GM13977 (cell line): ENCODE measurements around the gene EXOSC2.

Experiments
- DNase-seq: peaks from one replicate; pipeline ENCODE4 v3.0.0; 2012; ENCODE audit warnings: low spot score
- CTCF ChIP-seq: IDR thresholded peaks from 2 replicates; pipeline ENCODE4 v1.5.1; 2012; ENCODE audit warnings: mild to moderate bottlenecking, control low read depth; ENCODE audit not compliant: insufficient read depth; ENCODE audit errors: extremely low read depth, missing control alignments
- in situ Hi-C: fragments of 300-500 bp; cut with MboI; formaldehyde crosslinking; loops from one replicate; pipeline ENCODE4 v1.12.0; 2022; ENCODE audit warnings: low sequenced_read_pairs, low pct_unique_long_range_greater_than_20kb, mixed read lengths, inconsistent platforms; ENCODE audit not compliant: unreplicated experiment

The EXOSC2 gene

GRCh38 chr9:130703501-130703900 is 9.9 kb downstream of the EXOSC2 start:
- no peak for DNase-seq
- no peak for TF ChIP-seq CTCF
- in situ Hi-C loops = loop anchor here (25.0 kb wide), 1 partner anchor 334 kb away; no protein-coding TSS in a partner anchor

GRCh38 chr9:130707225-130707976 is 13.8 kb downstream of the EXOSC2 start:
- TF ChIP-seq CTCF = peak; percentile 73
- in situ Hi-C loops = loop anchor here (25.0 kb wide), 1 partner anchor 330 kb away; no protein-coding TSS in a partner anchor
- DNase-seq = peak; percentile 36

GRCh38 chr9:130710822-130711352 is 17.3 kb downstream of the EXOSC2 start:
- DNase-seq = no peak
- in situ Hi-C loops = loop anchor here (10.0 to 25.0 kb wide), 3 partner anchors 54 to 326 kb away; no protein-coding TSS in a partner anchor
- no peak for TF ChIP-seq CTCF

GRCh38 chr9:130711469-130711868 is 17.9 kb downstream of the EXOSC2 start:
- TF ChIP-seq CTCF = no peak
- in situ Hi-C loops = loop anchor here (10.0 to 25.0 kb wide), 3 partner anchors 53 to 326 kb away; no protein-coding TSS in a partner anchor
- DNase-seq = no peak

GRCh38 chr9:130712564-130713285 is 19.1 kb downstream of the EXOSC2 start:
- no peak for TF ChIP-seq CTCF
- DNase-seq = peak; percentile 97
- in situ Hi-C loops = loop anchor here (10.0 to 25.0 kb wide), 3 partner anchors 52 to 325 kb away; no protein-coding TSS in a partner anchor

GRCh38 chr9:130713286-130713960 is 19.8 kb downstream of the EXOSC2 start:
- in situ Hi-C loops = loop anchor here (10.0 to 25.0 kb wide), 3 partner anchors 51 to 324 kb away; no protein-coding TSS in a partner anchor
- DNase-seq = peak; percentile 42
- TF ChIP-seq CTCF = peak; percentile 13
